ENCODE data around the gene YAP1. TPM values are rescaled to one million over a fixed set of nuclear protein-coding genes. Genes with fewer than 3 reads are reported as not detected.
"Not testable (repeated sequence)": the region's sequence is repeated elsewhere in the genome, so short reads cannot be mapped to it uniquely, and the experiment has no call there.

Gene YAP1
- total RNA-seq, 1 donor, result 0.10 TPM

- H3K27me3 ChIP-seq (ENCODE audit: insufficient read depth, low read length), result no peaks in the 10 kb centered on the region
- no peaks in the 10 kb centered on the region for H3K4me1 ChIP-seq (ENCODE audit: insufficient read depth, low read length)
- no peaks in the 10 kb centered on the region for H3K9me3 ChIP-seq (ENCODE audit: low read depth, low read length)
- no peak overlapping the region for H3K4me3 ChIP-seq (ENCODE audit: low read length)
Measured at GRCh38 chr11:102251423-102251822, 141.2 kb downstream of the YAP1 start.

- no peaks in the 10 kb centered on the region for H3K4me1 ChIP-seq (ENCODE audit: insufficient read depth, low read length)
- H3K4me3 ChIP-seq (ENCODE audit: low read length), result no peak overlapping the region
- no peaks in the 10 kb centered on the region for H3K9me3 ChIP-seq (ENCODE audit: low read depth, low read length)
- H3K27me3 ChIP-seq (ENCODE audit: insufficient read depth, low read length), result no peaks in the 10 kb centered on the region
Measured at GRCh38 chr11:102252339-102252891, 142.2 kb downstream of the YAP1 start.

- Histone ChIP-seq H3K4me3 (ENCODE audit: low read length) (no peak overlapping the region), H3K4me1 (ENCODE audit: insufficient read depth, low read length) (no peaks in the 10 kb centered on the region), H3K27me3 (ENCODE audit: insufficient read depth, low read length) (no peaks in the 10 kb centered on the region), H3K9me3 (ENCODE audit: low read depth, low read length) (no peaks in the 10 kb centered on the region)
Measured at GRCh38 chr11:102253020-102253715, 142.9 kb downstream of the YAP1 start.

- Histone ChIP-seq H3K27me3 (ENCODE audit: insufficient read depth, low read length) (no peaks in the 10 kb centered on the region), H3K9me3 (ENCODE audit: low read depth, low read length) (no peaks in the 10 kb centered on the region), H3K4me1 (ENCODE audit: insufficient read depth, low read length) (no peaks in the 10 kb centered on the region), H3K4me3 (ENCODE audit: low read length) (no peak overlapping the region)
Measured at GRCh38 chr11:102254047-102254446, 143.8 kb downstream of the YAP1 start.

- Histone ChIP-seq H3K27me3 (ENCODE audit: insufficient read depth, low read length) (no peaks in the 10 kb centered on the region), H3K4me3 (ENCODE audit: low read length) (no peak overlapping the region), H3K4me1 (ENCODE audit: insufficient read depth, low read length) (no peaks in the 10 kb centered on the region), H3K9me3 (ENCODE audit: low read depth, low read length) (no peaks in the 10 kb centered on the region)
Measured at GRCh38 chr11:102256251-102256650, 146.0 kb downstream of the YAP1 start.

- H3K4me1 ChIP-seq (ENCODE audit: insufficient read depth, low read length), result no peaks in the 10 kb centered on the region
- H3K9me3 ChIP-seq (ENCODE audit: low read depth, low read length), result no peaks in the 10 kb centered on the region
- H3K27me3 ChIP-seq (ENCODE audit: insufficient read depth, low read length), result no peaks in the 10 kb centered on the region
- no peak overlapping the region for H3K4me3 ChIP-seq (ENCODE audit: low read length)
Measured at GRCh38 chr11:102260241-102260640, 150.0 kb downstream of the YAP1 start.

GRCh38 chr11:102263379-102264003 is 153.2 kb downstream of the YAP1 start:
- peaks cover 4% of the 10 kb centered on the region for H3K4me1 ChIP-seq (ENCODE audit: insufficient read depth, low read length)
- H3K4me3 ChIP-seq (ENCODE audit: low read length), result no peak overlapping the region
- peaks cover 11% of the 10 kb centered on the region for H3K27me3 ChIP-seq (ENCODE audit: insufficient read depth, low read length)
- no peaks in the 10 kb centered on the region for H3K9me3 ChIP-seq (ENCODE audit: low read depth, low read length)

GRCh38 chr11:102264704-102265103 is 154.5 kb downstream of the YAP1 start:
- H3K4me1 ChIP-seq (ENCODE audit: insufficient read depth, low read length), result peaks cover 12% of the 10 kb centered on the region
- not testable (repeated sequence) for H3K9me3 ChIP-seq (ENCODE audit: low read depth, low read length)

GRCh38 chr11:102266099-102266498 is 155.9 kb downstream of the YAP1 start:
- H3K4me1 ChIP-seq (ENCODE audit: insufficient read depth, low read length), result peaks cover 12% of the 10 kb centered on the region
- H3K4me3 ChIP-seq (ENCODE audit: low read length), result no peak overlapping the region
- peaks cover 31% of the 10 kb centered on the region for H3K27me3 ChIP-seq (ENCODE audit: insufficient read depth, low read length)
- H3K9me3 ChIP-seq (ENCODE audit: low read depth, low read length), result no peaks in the 10 kb centered on the region

More at GRCh38 chr11:102264704-102265103, 154.5 kb downstream of the YAP1 start:
- not testable (repeated sequence) for H3K4me3 ChIP-seq (ENCODE audit: low read length)
- peaks cover 21% of the 10 kb centered on the region for H3K27me3 ChIP-seq (ENCODE audit: insufficient read depth, low read length)

GRCh38 chr11:102267609-102268008 is 157.4 kb downstream of the YAP1 start:
- H3K9me3 ChIP-seq (ENCODE audit: low read depth, low read length), result no peaks in the 10 kb centered on the region
- peaks cover 40% of the 10 kb centered on the region for H3K27me3 ChIP-seq (ENCODE audit: insufficient read depth, low read length)
- peaks cover 12% of the 10 kb centered on the region for H3K4me1 ChIP-seq (ENCODE audit: insufficient read depth, low read length)
- no peak overlapping the region for H3K4me3 ChIP-seq (ENCODE audit: low read length)

- H3K4me1 ChIP-seq (ENCODE audit: insufficient read depth, low read length), result peaks cover 12% of the 10 kb centered on the region
- peaks cover 41% of the 10 kb centered on the region for H3K27me3 ChIP-seq (ENCODE audit: insufficient read depth, low read length)
- H3K9me3 ChIP-seq (ENCODE audit: low read depth, low read length), result no peaks in the 10 kb centered on the region
- H3K4me3 ChIP-seq (ENCODE audit: low read length), result no peak overlapping the region
Measured at GRCh38 chr11:102268083-102268984, 158.1 kb downstream of the YAP1 start.

- Histone ChIP-seq H3K4me1 (ENCODE audit: insufficient read depth, low read length) (peaks cover 12% of the 10 kb centered on the region), H3K27me3 (ENCODE audit: insufficient read depth, low read length) (peaks cover 41% of the 10 kb centered on the region), H3K9me3 (ENCODE audit: low read depth, low read length) (no peaks in the 10 kb centered on the region), H3K4me3 (ENCODE audit: low read length) (no peak overlapping the region)
Measured at GRCh38 chr11:102268985-102269470, 158.8 kb downstream of the YAP1 start.

- no peak overlapping the region for H3K4me3 ChIP-seq (ENCODE audit: low read length)
- peaks cover 12% of the 10 kb centered on the region for H3K4me1 ChIP-seq (ENCODE audit: insufficient read depth, low read length)
- no peaks in the 10 kb centered on the region for H3K9me3 ChIP-seq (ENCODE audit: low read depth, low read length)
- peaks cover 41% of the 10 kb centered on the region for H3K27me3 ChIP-seq (ENCODE audit: insufficient read depth, low read length)
Measured at GRCh38 chr11:102269927-102270326, 159.7 kb downstream of the YAP1 start.

GRCh38 chr11:102272047-102272824 is 162.0 kb downstream of the YAP1 start:
- Histone ChIP-seq H3K9me3 (ENCODE audit: low read depth, low read length) (no peaks in the 10 kb centered on the region), H3K27me3 (ENCODE audit: insufficient read depth, low read length) (peaks cover 41% of the 10 kb centered on the region), H3K4me1 (ENCODE audit: insufficient read depth, low read length) (peaks cover 12% of the 10 kb centered on the region), H3K4me3 (ENCODE audit: low read length) (no peak overlapping the region)

All from mononuclear cell (primary cell).